ENCODE results near the gene ELFN2.

ELFN2 gene

DNA sequence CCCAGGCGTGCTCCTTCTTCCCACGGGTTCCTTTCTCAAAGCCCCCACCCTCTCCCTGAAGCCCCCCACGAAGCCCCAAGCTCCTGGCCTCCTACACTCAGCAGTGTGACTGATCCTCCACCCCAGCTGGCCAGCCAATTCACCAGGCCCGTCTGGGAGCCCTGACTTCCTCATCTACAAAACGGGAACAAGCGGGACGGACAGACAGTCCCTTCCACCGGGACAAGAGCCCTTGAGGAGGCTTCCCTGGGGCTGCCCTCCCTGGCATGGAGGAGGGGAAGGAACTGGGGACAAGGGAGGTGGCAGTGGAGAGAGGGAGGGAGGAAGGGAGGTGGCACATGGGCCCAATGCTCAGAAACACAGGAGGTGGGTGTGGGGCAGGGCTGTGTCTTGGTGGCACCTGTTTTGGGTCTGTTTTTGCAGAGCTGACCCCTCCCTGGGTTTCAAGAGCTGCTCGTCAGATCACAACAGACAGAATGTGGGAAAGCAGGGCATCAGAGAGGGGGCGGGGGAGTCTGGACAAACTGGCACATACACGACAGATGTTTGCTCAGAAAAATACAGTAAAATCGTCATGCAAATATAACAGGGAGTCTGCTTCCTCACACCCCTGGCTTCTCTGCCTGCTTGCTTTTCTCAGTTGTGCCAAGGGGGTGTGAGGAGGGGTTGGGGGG, 56.8 kb downstream of the ELFN2 start:
- no peak overlapping the region for H3K4me3 ChIP-seq (ENCODE audit: low read length in 2 of 2)
- no peak overlapping the region for H3K9ac ChIP-seq (ENCODE audit: low read depth, low read length, poor library complexity)
- peak overlapping the region; percentile 41 for H2BK120ac ChIP-seq (ENCODE audit: low read depth, low read length)
- no CpG with 5 or more reads among the region's 12 CpGs for WGBS, 2 donors (ENCODE audit: extremely low coverage in 2 of 2, insufficient read length in 2 of 2, insufficient replicate concordance in 1 of 2)
- peaks cover 1% of the 10 kb centered on the region for H3K79me1 ChIP-seq (ENCODE audit: low read depth, low read length)
- H3K36me3 ChIP-seq (replicated peaks in 1 of 2; ENCODE audit: control insufficient read depth in 2 of 2, insufficient read depth in 2 of 2, low read length in 2 of 2): no peaks in the 10 kb centered on the region
- H4K8ac ChIP-seq (ENCODE audit: low read depth, low read length): no peak overlapping the region
- H4K91ac ChIP-seq (ENCODE audit: low read depth, low read length, poor library complexity): no peak overlapping the region
- no peak overlapping the region for H3K23ac ChIP-seq (ENCODE audit: low read depth, low read length, poor library complexity)
- no peaks in the 10 kb centered on the region for H3K9me3 ChIP-seq (replicated peaks in 1 of 2; ENCODE audit: control insufficient read depth in 2 of 2, insufficient read depth in 1 of 2, low read depth in 1 of 2, low read length in 2 of 2)
- peak overlapping the region; percentile 44 for H3K18ac ChIP-seq (ENCODE audit: low read length)
- H2AFZ ChIP-seq (ENCODE audit: low read length): no peak overlapping the region
- H3K4me2 ChIP-seq (ENCODE audit: insufficient read depth, low read length, poor library complexity, severe bottlenecking): no peak overlapping the region
- H3K14ac ChIP-seq (ENCODE audit: low read length): peak overlapping the region; percentile 56
- H2BK15ac ChIP-seq (ENCODE audit: low read length): peak overlapping the region; percentile 91
- H3K4me1 ChIP-seq (ENCODE audit: control insufficient read depth in 2 of 2, insufficient read depth in 1 of 2, low read depth in 1 of 2, low read length in 2 of 2): peaks cover 0 to 8% of the 10 kb centered on the region in 2 donors
- peak overlapping the region; percentile 93 for H2AK5ac ChIP-seq (ENCODE audit: low read depth, low read length)
- H3K27me3 ChIP-seq (ENCODE audit: control insufficient read depth in 3 of 3, insufficient read depth in 3 of 3, low read depth in 1 of 3, low read length in 3 of 3): peaks cover 0 to 51% (median 0%) of the 10 kb centered on the region in 3 experiments
- H2BK12ac ChIP-seq (ENCODE audit: low read length): peak overlapping the region; percentile 70
- no peak for DNase-seq (ENCODE audit: low spot score)
- no peak overlapping the region for H3K4ac ChIP-seq (ENCODE audit: low read length)
- H2BK5ac ChIP-seq (ENCODE audit: low read length): peak overlapping the region; percentile 39
- no peak overlapping the region for H3K27ac ChIP-seq (replicated peaks; ENCODE audit: low read length)

GRCh38 chr22:37369483-37369882, 57.8 kb downstream of the ELFN2 start:
- H2BK12ac ChIP-seq (ENCODE audit: low read length): no peak overlapping the region
- no peak overlapping the region for H3K9ac ChIP-seq (ENCODE audit: low read depth, low read length, poor library complexity)
- H3K14ac ChIP-seq (ENCODE audit: low read length): no peak overlapping the region
- H3K18ac ChIP-seq (ENCODE audit: low read length): peak overlapping the region; percentile 7
- no peak overlapping the region for H3K23ac ChIP-seq (ENCODE audit: low read depth, low read length, poor library complexity)
- no peak overlapping the region for H4K8ac ChIP-seq (ENCODE audit: low read depth, low read length)
- no peaks in the 10 kb centered on the region for H3K36me3 ChIP-seq (replicated peaks in 1 of 2; ENCODE audit: control insufficient read depth in 2 of 2, insufficient read depth in 2 of 2, low read length in 2 of 2)
- H2AK5ac ChIP-seq (ENCODE audit: low read depth, low read length): no peak overlapping the region
- H2AFZ ChIP-seq (ENCODE audit: low read length): no peak overlapping the region
- H3K4me1 ChIP-seq (ENCODE audit: control insufficient read depth in 2 of 2, insufficient read depth in 1 of 2, low read depth in 1 of 2, low read length in 2 of 2): peaks cover 3 to 13% of the 10 kb centered on the region in 2 donors
- no CpG with 5 or more reads among the region's 10 CpGs for WGBS, 2 donors (ENCODE audit: extremely low coverage in 2 of 2, insufficient read length in 2 of 2, insufficient replicate concordance in 1 of 2)
- no peak overlapping the region for H2BK120ac ChIP-seq (ENCODE audit: low read depth, low read length)
- DNase-seq (ENCODE audit: low spot score): no peak
- no peak overlapping the region for H3K27ac ChIP-seq (replicated peaks; ENCODE audit: low read length)
- peaks cover 1% of the 10 kb centered on the region for H3K79me1 ChIP-seq (ENCODE audit: low read depth, low read length)
- H3K4ac ChIP-seq (ENCODE audit: low read length): no peak overlapping the region
- peaks cover 0 to 60% (median 0%) of the 10 kb centered on the region in 3 experiments for H3K27me3 ChIP-seq (ENCODE audit: control insufficient read depth in 3 of 3, insufficient read depth in 3 of 3, low read depth in 1 of 3, low read length in 3 of 3)
- H2BK5ac ChIP-seq (ENCODE audit: low read length): no peak overlapping the region
- no peak overlapping the region for H3K4me3 ChIP-seq (ENCODE audit: low read length in 2 of 2)
- no peak overlapping the region for H2BK15ac ChIP-seq (ENCODE audit: low read length)
- H4K91ac ChIP-seq (ENCODE audit: low read depth, low read length, poor library complexity): no peak overlapping the region
- no peak overlapping the region for H3K4me2 ChIP-seq (ENCODE audit: insufficient read depth, low read length, poor library complexity, severe bottlenecking)
- H3K9me3 ChIP-seq (replicated peaks in 1 of 2; ENCODE audit: control insufficient read depth in 2 of 2, insufficient read depth in 1 of 2, low read depth in 1 of 2, low read length in 2 of 2): no peaks in the 10 kb centered on the region

DNA sequence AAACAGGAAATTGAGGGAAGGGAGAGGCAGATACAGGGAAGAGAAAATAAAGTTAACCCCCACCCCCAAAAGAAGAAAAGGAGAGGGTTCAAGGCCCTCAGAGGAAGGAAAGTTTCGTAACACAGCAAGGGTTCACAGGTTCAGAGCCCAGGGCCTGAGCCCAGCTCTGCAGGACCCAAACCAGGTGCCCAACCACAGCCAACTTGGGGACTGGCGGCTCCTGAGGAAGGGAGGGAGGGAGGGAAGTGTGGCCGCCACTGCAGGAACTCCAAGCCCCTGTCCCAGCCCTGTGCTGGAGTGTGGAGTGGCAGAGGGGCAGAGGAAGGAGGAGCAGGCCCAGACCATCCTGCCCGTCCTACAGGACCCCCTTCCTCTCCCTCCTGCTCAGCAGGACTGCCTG, 59.2 kb downstream of the ELFN2 start:
- no peak overlapping the region for H2BK120ac ChIP-seq (ENCODE audit: low read depth, low read length)
- H3K23ac ChIP-seq (ENCODE audit: low read depth, low read length, poor library complexity): no peak overlapping the region
- H3K9me3 ChIP-seq (replicated peaks in 1 of 2; ENCODE audit: control insufficient read depth in 2 of 2, insufficient read depth in 1 of 2, low read depth in 1 of 2, low read length in 2 of 2): no peaks in the 10 kb centered on the region
- no CpG with 5 or more reads among the region's 4 CpGs for WGBS, 2 donors (ENCODE audit: extremely low coverage in 2 of 2, insufficient read length in 2 of 2, insufficient replicate concordance in 1 of 2)
- no peak for DNase-seq (ENCODE audit: low spot score)
- H2AFZ ChIP-seq (ENCODE audit: low read length): no peak overlapping the region
- H3K79me1 ChIP-seq (ENCODE audit: low read depth, low read length): peaks cover 1% of the 10 kb centered on the region
- H3K27me3 ChIP-seq (ENCODE audit: control insufficient read depth in 3 of 3, insufficient read depth in 3 of 3, low read depth in 1 of 3, low read length in 3 of 3): peaks cover 0 to 52% (median 0%) of the 10 kb centered on the region in 3 experiments
- H3K4me2 ChIP-seq (ENCODE audit: insufficient read depth, low read length, poor library complexity, severe bottlenecking): no peak overlapping the region
- H3K14ac ChIP-seq (ENCODE audit: low read length): no peak overlapping the region
- no peaks in the 10 kb centered on the region for H3K36me3 ChIP-seq (replicated peaks in 1 of 2; ENCODE audit: control insufficient read depth in 2 of 2, insufficient read depth in 2 of 2, low read length in 2 of 2)
- H4K91ac ChIP-seq (ENCODE audit: low read depth, low read length, poor library complexity): no peak overlapping the region
- no peak overlapping the region for H4K8ac ChIP-seq (ENCODE audit: low read depth, low read length)
- no peak overlapping the region for H3K27ac ChIP-seq (replicated peaks; ENCODE audit: low read length)
- H2BK15ac ChIP-seq (ENCODE audit: low read length): no peak overlapping the region
- H3K4me3 ChIP-seq (ENCODE audit: low read length in 2 of 2): no peak overlapping the region
- peaks cover 6 to 20% of the 10 kb centered on the region in 2 donors for H3K4me1 ChIP-seq (ENCODE audit: control insufficient read depth in 2 of 2, insufficient read depth in 1 of 2, low read depth in 1 of 2, low read length in 2 of 2)
- no peak overlapping the region for H3K9ac ChIP-seq (ENCODE audit: low read depth, low read length, poor library complexity)
- no peak overlapping the region for H3K4ac ChIP-seq (ENCODE audit: low read length)
- H2BK12ac ChIP-seq (ENCODE audit: low read length): no peak overlapping the region
- peak overlapping the region; percentile 6 for H3K18ac ChIP-seq (ENCODE audit: low read length)
- H2AK5ac ChIP-seq (ENCODE audit: low read depth, low read length): no peak overlapping the region
- H2BK5ac ChIP-seq (ENCODE audit: low read length): no peak overlapping the region

DNA sequence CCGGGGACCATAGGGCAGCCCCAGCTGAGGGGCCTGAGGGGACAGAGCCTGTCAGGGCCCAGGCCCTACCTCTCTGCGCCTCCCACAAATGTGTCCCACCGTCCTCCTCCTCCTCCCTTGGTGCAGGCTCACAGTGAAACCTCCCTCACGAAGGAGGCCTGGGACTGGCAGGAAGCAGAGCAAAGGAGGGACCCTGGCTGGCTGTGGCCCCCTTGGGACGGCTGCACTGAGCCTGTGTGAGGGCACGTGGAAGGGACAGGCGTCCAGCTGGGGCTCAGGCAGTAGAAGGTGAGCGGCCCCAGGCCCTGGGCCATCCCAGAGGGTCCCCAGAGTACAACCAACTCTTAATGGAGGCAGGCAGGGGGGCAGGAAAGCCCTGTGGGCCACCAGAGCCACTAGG, 60.7 kb downstream of the ELFN2 start:
- Histone ChIP-seq H3K27me3 (ENCODE audit: control insufficient read depth in 3 of 3, insufficient read depth in 3 of 3, low read depth in 1 of 3, low read length in 3 of 3) (peaks cover 0 to 62% (median 0%) of the 10 kb centered on the region in 3 experiments), H4K91ac (ENCODE audit: low read depth, low read length, poor library complexity) (no peak overlapping the region), H3K4me1 (ENCODE audit: control insufficient read depth in 2 of 2, insufficient read depth in 1 of 2, low read depth in 1 of 2, low read length in 2 of 2) (peaks cover 6 to 20% of the 10 kb centered on the region in 2 donors), H2BK5ac (ENCODE audit: low read length) (no peak overlapping the region), H3K4me2 (ENCODE audit: insufficient read depth, low read length, poor library complexity, severe bottlenecking) (no peak overlapping the region), H3K9ac (ENCODE audit: low read depth, low read length, poor library complexity) (no peak overlapping the region), H3K14ac (ENCODE audit: low read length) (no peak overlapping the region), H3K36me3 (replicated peaks in 1 of 2; ENCODE audit: control insufficient read depth in 2 of 2, insufficient read depth in 2 of 2, low read length in 2 of 2) (no peaks in the 10 kb centered on the region), H3K23ac (ENCODE audit: low read depth, low read length, poor library complexity) (peak overlapping the region; percentile 76), H2AK5ac (ENCODE audit: low read depth, low read length) (peak overlapping the region; percentile 63), H4K8ac (ENCODE audit: low read depth, low read length) (no peak overlapping the region), H3K4ac (ENCODE audit: low read length) (no peak overlapping the region), H2BK12ac (ENCODE audit: low read length) (no peak overlapping the region), H3K9me3 (replicated peaks in 1 of 2; ENCODE audit: control insufficient read depth in 2 of 2, insufficient read depth in 1 of 2, low read depth in 1 of 2, low read length in 2 of 2) (no peaks in the 10 kb centered on the region), H3K79me1 (ENCODE audit: low read depth, low read length) (no peaks in the 10 kb centered on the region), H2AFZ (ENCODE audit: low read length) (no peak overlapping the region), H2BK15ac (ENCODE audit: low read length) (peak overlapping the region; percentile 72), H3K27ac (replicated peaks; ENCODE audit: low read length) (no peak overlapping the region), H2BK120ac (ENCODE audit: low read depth, low read length) (no peak overlapping the region), H3K18ac (ENCODE audit: low read length) (peak overlapping the region; percentile 81), H3K4me3 (ENCODE audit: low read length in 2 of 2) (no peak overlapping the region)
- DNase-seq (ENCODE audit: low spot score): no peak
- no CpG with 5 or more reads among the region's 8 CpGs for WGBS, 2 donors (ENCODE audit: extremely low coverage in 2 of 2, insufficient read length in 2 of 2, insufficient replicate concordance in 1 of 2)
